HepG2 (cell line): ENCODE data around the gene COL5A1. TPM values are rescaled to one million over a fixed set of nuclear protein-coding genes. Genes with fewer than 3 reads are reported as not detected.

Source experiments
- ATAC-seq: fragments of 200-7000 bp; cut with Tn5 transposase; 3 replicates; pipeline ENCODE4 v1.9.1; 2020; ENCODE audit warnings: mild to moderate bottlenecking, moderate library complexity
- BruUV-seq: library from RNA; stranded (reverse); fragments of 400-500 nt; replicated peaks from 2 replicates; lab custom pipeline; 2021; lab: Mats Ljungman, UMichigan
- CTCF ChIA-PET: fragments of 300-600 bp; formaldehyde crosslinking; extraction: SDS; loops from one replicate; lab custom pipeline; 2021; ENCODE audit warnings: low total read pairs, inconsistent platforms, low intra/inter-chr PET ratio; lab: Yijun Ruan, JAX
- POLR2A ChIA-PET: fragments of 350-600 bp; sonication (Branson Sonifier 250); formaldehyde crosslinking; loops from one replicate; lab custom pipeline; 2020; ENCODE audit warnings: antibody characterized with exemption, inconsistent platforms; lab: Yijun Ruan, JAX
- DNase-seq: peaks from one replicate; pipeline ENCODE4 v3.0.0-alpha.2; 2015; ENCODE audit warnings: low spot score
- FAIRE-seq: peaks from 3 replicates; lab custom pipeline; 2011; peaks lifted over from hg19 to GRCh38; lab: Jason Lieb, UNC
- H2AFZ ChIP-seq: one replicate; pipeline ENCODE4 v1.6.1; 2011; ENCODE audit warnings: low read length, inconsistent platforms
- H3K27ac ChIP-seq: fragments of 300-600 bp; 3 replicates; pipeline ENCODE4 v1.8.0; 2011; ENCODE audit warnings: mixed run types, mild to moderate bottlenecking, mixed read lengths, low read length, inconsistent platforms; ENCODE audit not compliant: insufficient read depth; ENCODE audit errors: extremely low read length
- H3K27me3 ChIP-seq, 2 experiments: fragments of 200-600 bp in 1 of 2; 2 replicates in 1 of 2; 3 replicates in 1 of 2; pipeline versions ENCODE4 v1.6.0 to v1.8.0; 2011; ENCODE audit warnings: low read length in 2 of 2, mild to moderate bottlenecking in 2 of 2, moderate library complexity in 2 of 2, inconsistent platforms in 1 of 2; ENCODE audit not compliant: insufficient read depth in 2 of 2, control insufficient read depth in 1 of 2
- H3K36me3 ChIP-seq, 2 experiments: fragments of 200-600 bp in 1 of 2; replicated peaks in 1 of 2; 2 replicates in 1 of 2; 3 replicates in 1 of 2; pipeline versions ENCODE4 v1.5.1 to v1.8.0; 2011; ENCODE audit warnings: low read length in 2 of 2, inconsistent platforms in 1 of 2; ENCODE audit not compliant: insufficient read depth in 2 of 2, control insufficient read depth in 1 of 2
- H3K4me1 ChIP-seq: 2 replicates; pipeline ENCODE4 v1.5.1; 2012; ENCODE audit warnings: low read length, inconsistent platforms; ENCODE audit not compliant: insufficient read depth
- H3K4me2 ChIP-seq: 2 replicates; pipeline ENCODE4 v1.6.0; 2011; ENCODE audit warnings: low read depth, low read length, inconsistent platforms
- H3K4me3 ChIP-seq, 3 experiments: fragments of 200-600 bp in 1 of 3; sonication (generic), shearing (Covaris generic) in 1 of 3; replicated peaks in 1 of 3; 2 replicates each; pipeline ENCODE4 v1.5.1; 2011 to 2016; ENCODE audit warnings: low read length in 3 of 3, inconsistent platforms in 2 of 3, low read depth in 2 of 3, mild to moderate bottlenecking in 2 of 3, control low read depth in 1 of 3, mixed read lengths in 1 of 3; ENCODE audit not compliant: insufficient read depth in 1 of 3
- H3K79me2 ChIP-seq: one replicate; pipeline ENCODE4 v1.6.1; 2011; ENCODE audit warnings: low read length, inconsistent platforms; ENCODE audit not compliant: insufficient read depth
- H3K9ac ChIP-seq: 2 replicates; pipeline ENCODE4 v1.6.0; 2011; ENCODE audit warnings: mild to moderate bottlenecking, low read depth, low read length, inconsistent platforms; ENCODE audit not compliant: insufficient read depth
- H3K9me3 ChIP-seq: 2 replicates; pipeline ENCODE4 v1.5.1; 2012; ENCODE audit warnings: mild to moderate bottlenecking, low read length
- H4K20me1 ChIP-seq: 2 replicates; pipeline ENCODE4 v1.6.0; 2011; ENCODE audit warnings: inconsistent platforms, mild to moderate bottlenecking, low read length, moderate library complexity; ENCODE audit not compliant: insufficient read depth
- BCL6 ChIP-seq: IDR thresholded peaks from 2 replicates; pipeline ENCODE4 v1.6.1; 2016; ENCODE audit warnings: missing genetic modification reagents, missing compliant biosample characterization
- FOXO4 ChIP-seq: sonication (generic); formaldehyde crosslinking; conservative IDR thresholded peaks from 2 replicates; pipeline ENCODE4 v1.8.1; 2023; ENCODE audit warnings: missing genetic modification reagents
- HMGXB4 ChIP-seq, 2 experiments: sonication (generic) in 1 of 2; formaldehyde crosslinking in 1 of 2; IDR thresholded peaks; 2 replicates each; pipeline versions ENCODE4 v1.4.0 to v1.6.1; 2018 to 2020; ENCODE audit warnings: missing genetic modification reagents in 2 of 2, borderline replicate concordance in 1 of 2, low read depth in 1 of 2, mild to moderate bottlenecking in 1 of 2, missing biosample characterization in 1 of 2
- MED13 ChIP-seq: sonication (generic); formaldehyde crosslinking; IDR thresholded peaks from 2 replicates; pipeline ENCODE4 v1.5.0; 2020; ENCODE audit warnings: missing genetic modification reagents
- NFIB ChIP-seq: sonication (generic); formaldehyde crosslinking; IDR thresholded peaks from 2 replicates; pipeline ENCODE4 v1.9.0; 2021; ENCODE audit warnings: missing genetic modification reagents, mild to moderate bottlenecking, borderline replicate concordance
- PCBP1 ChIP-seq: fragments of 200-400 bp; formaldehyde crosslinking; IDR thresholded peaks from 2 replicates; pipeline ENCODE4 v1.6.1; 2017; ENCODE audit warnings: mild to moderate bottlenecking, low read depth, low read length, borderline replicate concordance
- TBP ChIP-seq: sonication (generic); formaldehyde crosslinking; IDR thresholded peaks from 2 replicates; pipeline ENCODE4 v1.5.0; 2020; ENCODE audit warnings: missing genetic modification reagents
- ZBTB4 ChIP-seq: sonication (generic); formaldehyde crosslinking; IDR thresholded peaks from 2 replicates; pipeline ENCODE4 v1.4.0; 2020; ENCODE audit warnings: missing genetic modification reagents, mild to moderate bottlenecking, borderline replicate concordance
- ZNF362 ChIP-seq: sonication (generic); formaldehyde crosslinking; IDR thresholded peaks from 2 replicates; pipeline ENCODE4 v1.4.0; 2020; ENCODE audit warnings: missing genetic modification reagents, mild to moderate bottlenecking, borderline replicate concordance
- ZNF510 ChIP-seq: sonication (generic); formaldehyde crosslinking; IDR thresholded peaks from 2 replicates; pipeline ENCODE4 v1.4.0; 2020; ENCODE audit warnings: low read depth, mild to moderate bottlenecking, missing genetic modification reagents
- ZNF546 ChIP-seq: sonication (generic); formaldehyde crosslinking; conservative IDR thresholded peaks from 2 replicates; pipeline ENCODE4 v1.8.1; 2023; ENCODE audit warnings: mild to moderate bottlenecking, missing genetic modification reagents
- ZNF619 ChIP-seq: sonication (generic); formaldehyde crosslinking; IDR thresholded peaks from 2 replicates; pipeline ENCODE4 v1.4.0; 2020; ENCODE audit warnings: mild to moderate bottlenecking, missing genetic modification reagents
- ZNF761 ChIP-seq: sonication (generic); formaldehyde crosslinking; conservative IDR thresholded peaks from 2 replicates; pipeline ENCODE4 v1.4.0; 2020; ENCODE audit warnings: mild to moderate bottlenecking, missing genetic modification reagents
- ZNF878 ChIP-seq: sonication (generic); formaldehyde crosslinking; IDR thresholded peaks from 2 replicates; pipeline ENCODE4 v1.8.1; 2023; ENCODE audit warnings: mild to moderate bottlenecking, missing genetic modification reagents, moderate library complexity
- ZSCAN31 ChIP-seq: sonication (generic); formaldehyde crosslinking; IDR thresholded peaks from 2 replicates; pipeline ENCODE4 v1.5.0; 2020; ENCODE audit warnings: low read depth, mild to moderate bottlenecking, missing genetic modification reagents
- WGBS: methylation state at CpG from one replicate; pipeline ENCODE4 v1.1.6; 2017; ENCODE audit warnings: low lambda C conversion rate; 5-methylcytosine and 5-hydroxymethylcytosine counted together
- in situ Hi-C: cut with HindIII; loops from 2 replicates; pipeline ENCODE4 v1.10.0; 2017; ENCODE audit warnings: low pct_unique_long_range_greater_than_20kb; ENCODE audit not compliant: extremely low pct_ligation_motif_present
- intact Hi-C: fragments of 100-400 bp; cut with micrococcal nuclease; formaldehyde crosslinking; loops from one replicate; pipeline ENCODE4 v1.10.0; 2022; ENCODE audit not compliant: unreplicated experiment
- polyA plus RNA-seq, 8 experiments: library from polyadenylated mRNA; depleted of rRNA in 3 of 8; stranded (reverse) in 7 of 8; unstranded in 1 of 8; fragments of >200 nt; fragmentation: Illumina TruSeq in 4 of 8; extraction: Trizol in 4 of 8; gene quantifications; 2 replicates each; pipeline versions ENCODE4 v1.2.1 to v1.2.3, GENCODE V29; 2011 to 2016; ENCODE audit warnings: low read depth in 4 of 8, missing spikeins in 1 of 8, mixed read lengths in 1 of 8; ENCODE audit not compliant: insufficient read depth in 1 of 8
- total RNA-seq, 5 experiments: library from RNA; depleted of rRNA; stranded (reverse); fragments of >200 nt; fragmentation: Illumina TruSeq; extraction: Trizol; gene quantifications; 2 replicates each; pipeline ENCODE4 v1.2.3, GENCODE V29; 2016; ENCODE audit warnings: low read depth in 1 of 5

Gene COL5A1
- total and polyA plus RNA-seq, 2 of the 13 experiments (the other 11 are each of a cell fraction or from before 2014, with no cell fraction given) = not detected

GRCh38 chr9:134871697-134872340 is 230.2 kb downstream of the COL5A1 start:
- ATAC-seq (no peak), FAIRE-seq (no peak), DNase-seq (no peak)
- no peak overlapping the region for H2AFZ ChIP-seq
- H3K9me3 ChIP-seq = no peaks in the 10 kb centered on the region
- no peaks in the 10 kb centered on the region for H3K36me3 ChIP-seq
- no peaks in the 10 kb centered on the region for H3K4me1 ChIP-seq
- no TSS peak for BruUV-seq
- intact Hi-C loops = no loop called here
- no peak overlapping the region for H3K9ac ChIP-seq
- peaks cover 2 to 27% of the 10 kb centered on the region in 2 experiments; a peak in 2 of 5 replicates for H3K27me3 ChIP-seq
- no peaks in the 10 kb centered on the region for H3K79me2 ChIP-seq
- H4K20me1 ChIP-seq = no peaks in the 10 kb centered on the region
- H3K4me2 ChIP-seq = no peak overlapping the region
- no peak overlapping the region for H3K27ac ChIP-seq
- WGBS = 33% methylated on average over 15 of the region's 16 CpGs
- ChIA-PET CTCF (no interaction called here), POLR2A (no interaction called here)
- in situ Hi-C loops = no loop called here
- no peak overlapping the region for H3K4me3 ChIP-seq
- no peak for TF ChIP-seq ZNF362 (CRISPR knock-in tag)
- no peak for TF ChIP-seq HMGXB4 (CRISPR knock-in tag; IDR thresholded peaks at IDR 0.05; ENCODE audit: borderline replicate concordance in 1 of 2, low read depth in 1 of 2)
- no peak for TF ChIP-seq ZNF510 (CRISPR knock-in tag)
- TF ChIP-seq ZNF761 = no peak
- TF ChIP-seq ZNF878 = no peak
- no peak for TF ChIP-seq BCL6
- TF ChIP-seq ZBTB4 (CRISPR knock-in tag) = no peak
- no peak for TF ChIP-seq ZSCAN31 (CRISPR knock-in tag)
- no peak for TF ChIP-seq ZNF619
- no peak for TF ChIP-seq NFIB (CRISPR knock-in tag)
- TF ChIP-seq ZNF546 = no peak
- no peak for TF ChIP-seq FOXO4 (CRISPR knock-in tag)
- TF ChIP-seq PCBP1 = no peak
- TF ChIP-seq TBP = no peak
- no peak for TF ChIP-seq MED13
